Hepatocyte (in vitro differentiated cells): Measurements from ENCODE around the gene PNPLA8.

Experiments used
- CTCF ChIP-seq: fragments of 200-600 bp; sonication (generic); IDR thresholded peaks from 2 replicates; pipeline ENCODE4 v1.5.1; 2016; ENCODE audit warnings: antibody characterized with exemption, mild to moderate bottlenecking; ENCODE audit not compliant: poor library complexity
- EZH2 ChIP-seq: fragments of 200-600 bp; sonication (generic); IDR thresholded peaks from 2 replicates; pipeline ENCODE4 v1.6.1; 2016; ENCODE audit warnings: antibody characterized with exemption, mild to moderate bottlenecking, borderline replicate concordance
- EZH2phosphoT487 ChIP-seq: fragments of 200-600 bp; sonication (generic); IDR thresholded peaks from one replicate; pipeline ENCODE4 v1.6.1; 2018; ENCODE audit warnings: antibody characterized with exemption, mild to moderate bottlenecking, low read depth, moderate library complexity; ENCODE audit not compliant: unreplicated experiment, severe bottlenecking

- TF ChIP-seq EZH2 = no peak
- no peak for TF ChIP-seq CTCF
- TF ChIP-seq EZH2phosphoT487 = no peak
Observed at GRCh38 chr7:108454317-108454673, 71.6 kb downstream of the PNPLA8 start.
